ENCODE measurements around the gene C4orf50. TPM values are rescaled to one million over a fixed set of nuclear protein-coding genes. Genes with fewer than 3 reads are reported as not detected.

The C4orf50 gene
- total and polyA plus RNA-seq, 2 of the 8 experiments (the other 6 are each of a cell fraction or from before 2014, with no cell fraction given) = 0.08 to 0.22 TPM

DNA sequence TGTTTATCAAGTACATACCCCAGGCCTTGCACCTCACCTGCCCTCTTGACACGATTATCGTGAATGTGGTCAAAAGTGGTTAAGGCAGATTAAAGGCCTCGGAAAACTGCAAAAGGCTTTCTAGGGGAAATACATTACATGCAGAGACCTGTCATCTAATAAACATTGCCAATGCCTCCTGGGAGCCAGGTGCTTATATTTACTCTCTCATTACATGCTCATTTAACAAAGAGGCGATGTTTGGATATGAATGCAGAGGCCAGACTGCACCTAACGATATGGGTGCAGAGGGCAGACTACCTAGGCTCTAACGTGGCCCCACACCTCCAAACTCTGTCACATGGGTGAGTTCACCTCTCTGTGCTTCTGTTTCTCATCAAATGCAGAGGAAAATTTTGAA is 139.9 kb downstream of the C4orf50 start:
- H2AFZ ChIP-seq (ENCODE audit: low read length) = no peak overlapping the region
- H4K5ac ChIP-seq (ENCODE audit: insufficient read length, low read depth, low read length) = no peak overlapping the region
- FAIRE-seq (no peak), DNase-seq (ENCODE audit: low read depth in 1 of 2, low spot score in 2 of 2) (no peak)
- H3K4me2 ChIP-seq (ENCODE audit: insufficient read depth in 1 of 2, low read depth in 2 of 2, low read length in 2 of 2) = no peak overlapping the region
- H4K91ac ChIP-seq (replicated peaks; ENCODE audit: insufficient read length, low read length) = no peak overlapping the region
- H3K4ac ChIP-seq (replicated peaks; ENCODE audit: insufficient read length, low read depth, low read length) = no peak overlapping the region
- H3K18ac ChIP-seq (ENCODE audit: extremely low read depth, low read length) = no peak overlapping the region
- peaks cover 5 to 83% of the 10 kb centered on the region in 2 experiments; a peak in 3 of 4 replicates for H3K79me2 ChIP-seq (ENCODE audit: control insufficient read depth in 1 of 2, insufficient read depth in 2 of 2, low read length in 2 of 2)
- no peak overlapping the region for H2BK12ac ChIP-seq (ENCODE audit: low read depth, low read length)
- H2BK20ac ChIP-seq (ENCODE audit: low read length) = no peak overlapping the region
- H3K36me3 ChIP-seq (ENCODE audit: control insufficient read depth in 2 of 4, insufficient read depth in 4 of 4, low read length in 3 of 4) = peaks cover 0 to 3% (median 0%) of the 10 kb centered on the region in 4 experiments; a peak in 1 of 8 replicates
- no peak overlapping the region for H3K23ac ChIP-seq (ENCODE audit: insufficient read length)
- H4K8ac ChIP-seq (ENCODE audit: extremely low read depth, insufficient read depth, low read length) = no peak overlapping the region
- WGBS, 2 experiments (ENCODE audit: extremely low coverage in 1 of 2, insufficient coverage in 1 of 2, insufficient read length in 1 of 2, insufficient replicate concordance in 2 of 2, low coverage in 1 of 2, low lambda C conversion rate in 2 of 2, missing lambda C conversion rate in 1 of 2) = 85% methylated on average over 6 of the region's 6 CpGs; no CpG with 5 or more reads in 1 of the 2 experiments
- no peak overlapping the region for H2AK5ac ChIP-seq (ENCODE audit: low read depth, low read length)
- no peak overlapping the region for H2BK5ac ChIP-seq (ENCODE audit: low read depth, low read length)
- no peaks in the 10 kb centered on the region for H3K23me2 ChIP-seq (ENCODE audit: low read depth, low read length)
- H3K4me1 ChIP-seq (replicated peaks in 1 of 4; ENCODE audit: control insufficient read depth in 3 of 4, insufficient read depth in 4 of 4, low read length in 3 of 4) = peaks cover 0 to 6% (median 3%) of the 10 kb centered on the region in 4 experiments; a peak in 4 of 7 replicates
- no peak overlapping the region for H3K9ac ChIP-seq (replicated peaks in 1 of 4; ENCODE audit: extremely low read depth in 1 of 4, low read depth in 3 of 4, low read length in 3 of 4)
- H2BK120ac ChIP-seq (replicated peaks; ENCODE audit: low read depth, low read length) = no peak overlapping the region
- no peak overlapping the region for H2BK15ac ChIP-seq (ENCODE audit: low read length)
- peaks cover 39% of the 10 kb centered on the region for H3K79me1 ChIP-seq (ENCODE audit: low read depth, low read length)
- POLR2A ChIA-PET (ENCODE audit: partially characterized antibody) = interaction anchor here (1.0 to 1.6 kb wide), 3 partner anchors 9 to 13 kb away, joined by 3 to 7 read pairs (median 3); no protein-coding TSS in a partner anchor
- H4K20me1 ChIP-seq (replicated peaks in 1 of 2; ENCODE audit: control insufficient read depth in 1 of 2, insufficient read depth in 2 of 2, low read length in 2 of 2) = peaks cover 59 to 66% of the 10 kb centered on the region in 2 experiments
- CTCF ChIA-PET (ENCODE audit: partially characterized antibody) = interaction anchor here (0.6 to 2.0 kb wide), 4 partner anchors 9 to 133 kb away, joined by 3 to 7 read pairs (median 4); no protein-coding TSS in a partner anchor
- no peaks in the 10 kb centered on the region for H3K9me3 ChIP-seq (ENCODE audit: insufficient read depth in 2 of 2, low read depth in 1 of 2, low read length in 1 of 2)
- H3K14ac ChIP-seq (ENCODE audit: insufficient read length) = no peak overlapping the region
- no peak overlapping the region for H3K4me3 ChIP-seq (ENCODE audit: extremely low read depth in 1 of 4, insufficient read depth in 2 of 4, low read depth in 3 of 4, low read length in 4 of 4)
- no peak overlapping the region for H3K27ac ChIP-seq (ENCODE audit: low read depth, low read length)
- no peaks in the 10 kb centered on the region for H3K27me3 ChIP-seq (replicated peaks in 1 of 4; ENCODE audit: control insufficient read depth in 3 of 4, extremely low read depth in 1 of 4, insufficient read depth in 3 of 4, low read length in 3 of 4)
- H3K56ac ChIP-seq (replicated peaks; ENCODE audit: insufficient read length, low read depth, low read length) = no peak overlapping the region
- no peak for TF ChIP-seq BACH1 (IDR thresholded peaks at IDR 0.05; ENCODE audit: low read length)

Data from H1 (cell line).